Measurements from ENCODE around the gene SBF2.
A peak's percentile ranks its signal among the peaks of the same experiment; 100 is the strongest.
"Not testable (repeated sequence)": the region's sequence is repeated elsewhere in the genome, so short reads cannot be mapped to it uniquely, and the experiment has no call there.

SBF2 gene

GRCh38 chr11:9941991-9942390, 352.0 kb downstream of the SBF2 start:
- no peak for DNase-seq

GRCh38 chr11:9939150-9939549, 354.9 kb downstream of the SBF2 start:
- not testable (repeated sequence) for DNase-seq

GRCh38 chr11:9936754-9937153, 357.3 kb downstream of the SBF2 start:
- no peak for DNase-seq

GRCh38 chr11:9932843-9933242, 361.2 kb downstream of the SBF2 start:
- DNase-seq: not testable (repeated sequence)

- not testable (repeated sequence) for DNase-seq
These were observed 363.3 kb downstream of the SBF2 start for GRCh38 chr11:9930562-9931331.

- DNase-seq: no peak
These were observed 366.3 kb downstream of the SBF2 start for GRCh38 chr11:9927670-9928069.

GRCh38 chr11:9923280-9923679, 370.7 kb downstream of the SBF2 start:
- no peak for DNase-seq

GRCh38 chr11:9922806-9923205, 371.2 kb downstream of the SBF2 start:
- no peak for DNase-seq

- no peak for DNase-seq
These were observed 377.5 kb downstream of the SBF2 start for GRCh38 chr11:9916480-9916879.

- DNase-seq: no peak
These were observed 380.0 kb downstream of the SBF2 start for GRCh38 chr11:9914064-9914463.

- no peak for DNase-seq
These were observed 387.8 kb downstream of the SBF2 start for GRCh38 chr11:9905960-9906791.

- DNase-seq: no peak
These were observed 388.5 kb downstream of the SBF2 start for GRCh38 chr11:9905501-9905951.

- no peak for DNase-seq
These were observed 390.4 kb downstream of the SBF2 start for GRCh38 chr11:9903579-9903978.

- no peak for DNase-seq
These were observed 392.1 kb downstream of the SBF2 start for GRCh38 chr11:9901943-9902342.

- DNase-seq: peak; percentile 72
These were observed 393.8 kb downstream of the SBF2 start for GRCh38 chr11:9900253-9900652.

GRCh38 chr11:9899676-9900075, 394.3 kb downstream of the SBF2 start:
- DNase-seq: peak; percentile 14

GRCh38 chr11:9896902-9897301, 397.1 kb downstream of the SBF2 start:
- DNase-seq: no peak

GRCh38 chr11:9895006-9895405, 399.0 kb downstream of the SBF2 start:
- DNase-seq: no peak

GRCh38 chr11:9893474-9893873, 400.5 kb downstream of the SBF2 start:
- DNase-seq: no peak

- DNase-seq: no peak
These were observed 405.1 kb downstream of the SBF2 start for GRCh38 chr11:9888938-9889337.

- DNase-seq: no peak
These were observed 406.5 kb downstream of the SBF2 start for GRCh38 chr11:9887472-9887871.

GRCh38 chr11:9886595-9886994, 407.4 kb downstream of the SBF2 start:
- DNase-seq: no peak

- no peak for DNase-seq
These were observed 409.4 kb downstream of the SBF2 start for GRCh38 chr11:9884601-9885000.

- no peak for DNase-seq
These were observed 413.4 kb downstream of the SBF2 start for GRCh38 chr11:9880657-9881056.

All from inflammatory macrophage treated with lipopolysaccharide for 4 hours (primary cell).